CD4-positive, alpha-beta T cell treated with Interleukin-4 for 1 hour (primary cell): Measurements from ENCODE around the gene FHIT.

Source experiments
- DNase-seq, 2 donors: peaks; one replicate each; pipeline ENCODE4 v3.0.0-alpha.2; 2020 to 2022

Gene FHIT

DNA sequence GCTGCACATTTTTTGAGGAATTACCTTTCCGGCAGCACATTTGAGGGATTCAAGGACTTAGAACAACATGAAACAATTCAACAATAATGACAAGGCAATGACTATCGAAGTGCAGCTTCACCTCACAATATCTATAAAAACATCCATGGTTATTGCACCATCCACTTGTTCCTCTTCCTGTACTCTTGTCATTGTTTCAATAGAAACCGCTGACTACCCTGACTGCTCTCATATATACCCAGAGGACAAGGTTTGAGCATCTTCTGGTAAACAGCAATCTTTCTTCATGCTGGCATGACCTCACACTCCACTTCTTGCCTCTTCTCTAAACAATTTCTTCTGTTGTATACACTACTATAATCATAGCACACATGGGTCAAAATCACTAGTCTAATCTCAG lies 864.9 kb downstream of the FHIT start:
- DNase-seq, result no peak

DNA sequence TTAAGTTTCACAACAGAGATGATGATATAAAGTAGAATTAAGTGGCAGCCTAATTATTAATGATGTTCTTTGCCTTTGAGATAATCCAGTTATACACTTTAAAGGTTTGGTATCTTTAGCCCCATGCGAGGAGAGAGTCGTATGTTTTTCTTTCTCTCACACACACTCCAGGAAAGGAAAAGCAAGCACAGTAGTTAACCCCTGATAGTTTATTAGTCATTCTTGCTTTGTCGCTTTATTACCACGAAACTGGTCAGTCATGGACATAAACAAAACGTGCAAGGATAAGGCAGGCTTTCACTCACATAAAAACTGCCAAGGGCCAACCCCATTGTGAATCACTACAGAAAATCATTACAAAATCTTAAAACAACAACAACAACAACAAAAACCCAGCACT lies 866.9 kb downstream of the FHIT start:
- no peak for DNase-seq

DNA sequence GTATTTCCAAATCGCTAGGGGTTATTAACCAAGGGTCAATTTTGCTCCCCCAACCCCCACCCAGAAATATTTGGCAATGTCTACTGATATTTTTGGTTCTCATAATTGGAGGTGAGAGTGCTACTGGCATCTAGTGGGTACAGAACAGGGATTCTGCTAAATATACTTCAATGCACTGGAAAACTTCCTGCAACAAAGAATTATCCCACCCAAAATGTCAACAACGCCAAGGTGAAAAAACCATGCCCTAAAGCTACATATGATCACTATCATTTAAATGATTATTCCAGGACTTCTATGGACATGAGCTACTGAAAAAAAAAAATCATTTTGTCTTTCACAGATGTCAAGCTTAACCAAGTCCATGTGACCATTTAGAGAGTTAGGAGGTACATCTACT lies 867.9 kb downstream of the FHIT start:
- no peak for DNase-seq

DNA sequence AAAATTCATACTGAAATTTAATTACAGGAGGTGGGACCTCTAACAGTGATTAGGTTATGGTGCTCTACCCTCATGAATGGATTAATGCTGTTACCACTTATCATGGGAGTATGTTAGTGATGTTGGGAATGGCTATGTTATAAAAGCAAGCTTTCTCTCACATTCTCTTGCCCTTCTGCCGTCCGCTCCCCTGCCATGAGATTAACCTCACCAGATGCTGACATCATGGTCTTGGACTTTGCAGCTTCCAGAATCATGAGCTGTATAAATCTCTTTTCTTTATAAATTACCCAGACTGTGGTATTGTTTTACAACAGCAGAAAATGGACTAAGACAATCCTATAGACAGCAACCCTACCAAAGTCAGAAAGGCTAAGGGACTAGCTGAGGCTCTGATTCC lies 884.8 kb downstream of the FHIT start:
- no peak for DNase-seq

DNA sequence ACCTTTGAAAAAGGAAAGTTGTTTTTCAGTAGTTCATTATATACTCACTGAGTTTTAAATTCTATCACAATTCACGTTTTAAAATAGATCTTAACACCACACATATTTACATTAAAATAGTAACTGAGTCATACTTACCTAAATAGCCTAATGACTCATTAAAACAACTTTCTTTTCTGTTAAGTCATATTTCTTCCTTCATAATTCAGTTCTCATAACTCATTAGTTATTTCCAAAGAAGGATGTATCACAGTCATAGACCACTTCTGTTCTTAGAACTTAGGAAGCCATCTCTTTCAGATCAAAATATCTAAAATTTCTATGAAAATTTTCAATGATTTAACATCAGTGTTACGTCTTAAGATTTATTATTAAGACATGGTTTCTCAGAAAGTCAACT lies 885.9 kb downstream of the FHIT start:
- DNase-seq, result no peak

DNA sequence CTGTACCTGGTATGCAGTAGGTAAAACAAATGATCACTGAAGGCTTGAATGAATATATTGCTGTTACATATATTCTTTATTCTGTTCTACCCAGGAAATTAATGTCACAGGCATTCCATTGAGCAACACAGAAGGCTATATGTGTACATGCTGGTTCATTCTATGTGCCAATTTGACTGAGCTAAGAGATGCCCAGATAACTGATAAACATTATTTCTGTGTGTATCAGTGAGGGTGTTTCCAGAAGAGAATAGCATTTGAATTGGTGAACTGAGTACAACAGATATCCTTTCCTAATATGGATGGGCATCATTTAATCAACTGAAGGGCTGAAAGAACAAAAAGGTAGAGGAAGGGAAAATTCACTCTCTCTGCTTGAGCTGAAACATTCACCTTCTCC lies 886.8 kb downstream of the FHIT start:
- no peak for DNase-seq

DNA sequence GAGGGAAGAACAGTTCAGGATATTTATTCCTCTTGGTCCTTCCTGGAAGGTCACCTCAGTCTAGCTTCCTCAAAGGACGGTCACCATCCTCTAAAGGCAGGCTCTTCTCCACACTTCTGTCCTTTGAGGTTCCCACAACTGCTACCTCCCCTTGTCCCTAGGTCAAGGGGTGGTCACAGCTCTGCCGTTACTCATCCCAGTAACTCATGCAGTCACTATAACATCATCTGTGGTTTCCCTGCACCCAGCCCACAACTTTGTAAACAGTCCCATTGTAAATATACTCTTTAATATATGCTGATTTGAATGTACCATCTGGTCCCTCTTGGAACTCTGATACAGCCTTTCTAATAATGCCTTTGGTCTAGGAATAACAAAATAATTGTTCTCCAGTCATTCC lies 887.4 kb downstream of the FHIT start:
- DNase-seq, result no peak

DNA sequence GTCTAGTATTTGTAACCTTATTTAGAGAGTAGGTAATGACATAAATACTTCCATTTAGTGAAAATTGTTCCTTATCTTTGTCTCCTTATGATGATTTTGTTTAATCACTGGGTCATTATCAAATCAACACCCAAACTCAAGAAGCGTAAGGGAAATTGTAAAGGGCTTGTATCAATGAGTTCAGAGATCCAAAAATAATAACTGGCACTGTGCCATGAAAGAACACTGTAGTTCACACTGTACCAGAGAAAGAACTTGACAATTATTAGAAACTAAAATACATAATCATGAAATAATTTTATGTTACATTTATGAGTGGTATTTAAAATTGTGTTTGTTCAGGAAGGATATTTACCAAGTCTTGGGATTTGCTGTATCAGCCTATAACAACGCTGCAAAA lies 895.4 kb downstream of the FHIT start:
- DNase-seq, result no peak

DNA sequence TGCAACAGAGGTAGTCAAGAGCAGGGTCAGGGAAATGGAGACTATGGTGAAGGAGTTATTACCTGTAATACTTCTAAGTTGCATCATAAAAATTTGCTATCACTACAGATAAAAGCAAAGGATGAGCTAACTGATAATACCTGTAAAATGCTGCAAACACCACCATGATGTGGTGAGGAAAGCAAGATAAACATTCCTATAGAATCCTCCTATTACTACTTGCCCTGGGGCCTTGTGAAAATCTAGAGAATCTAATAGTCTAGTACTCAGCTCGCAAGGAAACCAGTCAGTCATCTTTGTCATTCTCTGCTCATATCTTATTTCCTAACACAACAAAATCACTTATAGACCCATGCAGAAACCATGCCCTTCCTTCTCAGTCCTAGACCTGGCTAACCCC lies 899.8 kb downstream of the FHIT start:
- no peak for DNase-seq

DNA sequence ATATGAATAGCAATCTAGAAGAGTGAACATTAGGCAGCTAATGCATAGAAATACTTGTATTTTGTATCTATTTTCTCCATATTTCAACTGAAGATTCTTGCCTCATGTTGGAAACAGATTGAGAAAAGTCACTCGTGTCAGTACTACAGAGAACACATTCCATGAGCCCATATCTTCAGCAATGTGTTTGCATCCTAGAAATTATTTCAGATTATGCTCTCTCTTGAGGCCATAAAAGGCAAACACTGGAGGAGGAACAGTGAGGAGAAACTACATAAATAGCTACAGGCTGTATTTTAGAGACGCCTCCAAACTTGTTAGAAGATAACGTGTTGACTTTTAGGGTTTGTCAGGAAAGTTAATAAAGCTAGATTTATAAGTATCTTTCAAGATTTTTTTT lies 906.9 kb downstream of the FHIT start:
- no peak for DNase-seq

DNA sequence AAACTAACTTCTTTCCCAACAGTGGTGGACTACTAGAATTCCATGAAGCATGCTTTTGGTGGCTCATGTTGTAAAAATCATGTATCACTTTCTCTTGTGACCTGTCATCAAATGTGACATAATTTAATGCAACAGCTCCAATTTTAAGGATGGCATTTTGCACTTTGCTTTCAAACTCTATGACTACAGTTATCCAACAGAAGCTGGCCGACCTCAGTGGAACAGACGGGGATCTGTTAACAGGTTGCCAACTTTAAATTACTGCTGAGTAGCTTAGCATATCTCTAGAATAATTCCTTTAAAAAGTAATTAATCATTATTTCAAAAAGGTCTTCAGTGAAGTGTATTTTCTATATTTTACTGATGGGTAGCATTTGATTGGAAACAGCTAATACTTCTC lies 907.4 kb downstream of the FHIT start:
- DNase-seq, result no peak

DNA sequence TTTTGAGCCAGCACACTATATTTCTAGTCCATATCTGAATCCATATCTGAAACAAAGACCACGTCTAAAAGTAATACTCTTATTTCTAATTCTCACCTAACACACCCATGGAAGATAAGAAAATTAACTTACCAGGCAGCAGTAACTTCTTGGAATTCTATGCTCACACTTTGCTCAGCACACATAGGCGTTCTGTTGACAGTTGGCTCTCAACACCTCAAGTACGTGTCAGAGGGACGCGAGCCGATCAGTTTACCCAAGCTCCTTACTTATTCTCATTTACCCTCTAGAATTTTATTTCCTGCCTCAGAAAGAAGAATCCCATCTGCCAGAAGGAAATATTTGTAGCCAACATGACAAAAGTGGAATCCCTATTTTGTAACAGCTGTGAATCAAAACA lies 911.9 kb downstream of the FHIT start:
- no peak for DNase-seq

DNA sequence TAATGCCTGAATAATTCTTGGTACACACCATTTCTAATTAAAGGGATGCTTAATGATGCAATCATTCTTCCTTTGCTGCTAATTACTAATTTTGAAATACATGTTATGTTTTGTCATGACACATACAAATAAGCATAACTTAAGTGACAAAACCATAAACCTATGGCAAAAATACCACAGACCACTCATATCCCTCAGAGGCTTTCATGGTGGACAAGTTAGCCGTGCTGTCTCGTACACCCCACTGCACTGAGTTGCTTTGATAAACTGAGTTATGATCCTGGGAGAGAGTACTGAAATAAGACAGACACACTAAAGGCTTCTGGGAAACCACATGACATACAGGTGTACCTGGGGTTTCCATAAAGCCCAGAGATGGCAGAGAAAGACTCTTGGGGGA lies 913.8 kb downstream of the FHIT start:
- DNase-seq, result no peak

DNA sequence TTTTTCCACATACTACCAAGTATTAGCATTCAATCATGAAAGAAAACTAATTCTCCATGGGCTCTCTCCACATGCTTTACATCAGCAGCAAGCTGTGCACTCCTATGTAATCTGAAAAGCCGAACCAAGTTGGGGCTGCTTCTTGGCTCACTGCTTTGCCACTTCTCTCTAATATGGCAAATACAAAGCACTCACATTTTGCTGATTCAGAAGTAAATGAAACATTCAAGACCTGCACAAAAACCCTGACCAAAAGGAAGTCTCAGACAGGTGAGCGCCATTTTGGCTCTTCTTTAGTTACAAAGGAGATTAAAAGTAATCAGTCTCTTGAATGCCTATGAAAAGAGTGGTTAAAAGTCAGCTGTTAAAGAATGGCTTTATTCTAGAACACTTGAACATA lies 915.2 kb downstream of the FHIT start:
- DNase-seq, result no peak

DNA sequence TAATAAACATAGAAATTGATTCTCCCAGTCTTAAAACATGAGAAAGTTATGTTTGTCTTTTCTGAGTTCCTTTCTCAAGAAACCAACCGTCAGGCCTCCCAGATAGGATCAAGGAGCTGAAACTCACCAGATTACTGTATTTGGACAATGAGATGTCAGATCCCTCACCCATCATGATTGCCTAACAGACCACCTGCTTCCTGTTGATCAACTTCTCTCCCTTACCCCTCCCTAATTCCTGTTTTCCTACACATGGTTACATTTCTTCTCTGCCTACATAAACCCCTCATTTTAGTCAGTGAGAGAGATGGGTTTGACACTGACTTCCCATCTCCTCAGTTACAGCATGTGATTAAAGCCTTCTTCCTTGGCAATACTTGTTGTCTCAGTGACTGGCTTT lies 917.5 kb downstream of the FHIT start:
- DNase-seq, result no peak

DNA sequence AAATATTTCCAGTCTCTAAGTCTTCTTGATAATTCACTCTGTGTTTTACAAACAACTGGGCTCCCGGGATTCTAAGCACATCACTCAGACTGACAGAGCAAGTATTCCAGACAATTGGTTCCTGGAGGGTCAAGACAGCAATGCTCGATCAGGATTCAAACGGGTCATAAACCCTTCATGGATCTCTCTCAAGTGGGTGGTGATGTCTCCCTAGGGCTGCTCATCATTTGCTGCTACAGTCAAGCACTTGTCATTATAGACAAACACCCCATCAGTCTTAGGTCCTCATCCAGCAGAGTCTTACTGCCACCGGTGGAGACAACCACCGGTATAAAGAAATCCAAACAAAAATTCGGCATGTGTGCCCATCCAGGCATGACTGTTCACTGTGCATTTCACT lies 921.1 kb downstream of the FHIT start:
- no peak for DNase-seq

DNA sequence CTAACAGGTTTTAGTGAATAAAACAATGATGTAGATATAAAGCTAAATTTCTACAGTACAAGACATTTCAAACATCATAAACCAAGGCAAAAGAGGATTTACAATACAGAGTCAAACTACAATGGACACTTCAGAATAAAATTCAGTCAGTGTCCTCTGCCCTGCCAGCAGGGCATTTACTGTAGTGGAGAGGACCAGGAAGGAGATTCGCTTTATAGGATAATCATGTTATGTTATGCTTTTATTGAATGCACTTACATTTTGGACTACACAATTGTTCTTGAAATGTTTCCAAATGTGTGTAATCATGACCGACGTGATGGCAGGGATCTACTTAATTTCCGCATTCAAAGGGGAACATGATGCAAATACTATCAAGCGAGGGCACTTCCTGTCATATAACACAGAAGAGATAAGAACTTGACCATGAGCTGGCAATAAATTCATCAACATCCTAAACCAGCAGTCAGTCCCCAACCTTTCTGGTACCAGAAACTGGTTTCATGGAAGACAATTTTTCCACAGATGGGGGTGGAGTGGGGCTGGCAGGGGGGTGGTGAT lies 925.6 kb downstream of the FHIT start:
- DNase-seq, result no peak

DNA sequence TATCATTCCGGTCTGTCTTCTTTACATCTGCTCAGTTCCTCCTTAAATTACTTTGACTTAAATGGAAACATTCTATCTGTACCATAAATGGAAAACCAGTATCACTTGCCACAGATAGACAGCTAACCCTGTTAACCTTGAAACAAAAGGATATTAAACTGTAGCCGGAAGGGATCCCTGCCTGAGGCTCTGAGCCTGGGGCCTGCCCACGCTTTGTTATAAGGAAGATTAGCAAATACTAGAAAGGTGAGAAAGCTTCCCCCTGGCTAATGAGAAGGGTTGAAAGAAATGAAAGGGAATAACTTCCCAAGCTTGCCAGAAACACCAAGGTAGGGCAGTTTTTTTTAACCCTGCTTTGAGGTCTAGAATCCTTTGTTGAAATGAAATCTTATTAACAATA lies 927.6 kb downstream of the FHIT start:
- DNase-seq, result no peak

DNA sequence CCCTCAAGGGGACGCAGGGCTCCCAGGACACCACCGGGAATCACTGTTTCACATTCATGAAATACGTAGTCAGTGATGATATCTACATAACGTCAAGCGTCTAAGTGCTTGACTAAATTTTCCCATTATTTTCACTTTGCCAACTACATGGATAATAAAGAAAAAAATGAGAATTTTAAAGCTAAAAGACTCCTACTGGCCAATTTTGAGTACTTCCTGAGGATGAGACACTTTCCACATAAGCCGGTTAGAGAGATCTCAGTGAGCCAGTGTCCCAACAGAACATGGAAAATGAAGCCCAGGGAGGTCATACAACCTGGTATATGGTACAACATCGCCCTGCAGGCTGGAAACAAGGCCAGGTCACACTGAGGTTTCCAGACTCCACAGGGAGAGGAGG lies 928.1 kb downstream of the FHIT start:
- no peak for DNase-seq

DNA sequence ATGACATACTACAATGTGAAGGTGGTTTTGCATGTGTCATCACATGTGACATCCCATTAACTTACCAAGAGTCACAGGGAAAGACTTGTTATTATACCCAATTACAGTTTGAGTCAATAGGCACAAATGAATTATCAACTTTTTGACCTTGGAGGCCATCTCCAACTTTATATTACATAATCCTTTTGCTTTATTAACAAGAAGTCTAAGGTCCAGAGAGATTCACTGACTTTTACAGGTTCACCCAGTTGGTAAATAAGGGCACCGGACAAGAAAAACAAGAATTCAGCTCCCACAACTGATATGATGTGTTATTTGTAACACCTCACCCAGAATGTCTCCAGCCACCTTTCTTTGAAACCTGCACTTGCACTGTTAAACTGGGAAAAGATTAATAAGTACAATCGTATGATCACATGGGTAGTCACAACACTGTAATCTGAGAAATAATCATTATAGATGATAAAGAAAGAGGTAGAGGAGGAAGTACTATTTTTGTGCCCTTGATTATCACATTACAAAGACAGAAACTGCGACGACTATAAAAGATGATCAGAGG lies 928.9 kb downstream of the FHIT start:
- DNase-seq, result no peak

DNA sequence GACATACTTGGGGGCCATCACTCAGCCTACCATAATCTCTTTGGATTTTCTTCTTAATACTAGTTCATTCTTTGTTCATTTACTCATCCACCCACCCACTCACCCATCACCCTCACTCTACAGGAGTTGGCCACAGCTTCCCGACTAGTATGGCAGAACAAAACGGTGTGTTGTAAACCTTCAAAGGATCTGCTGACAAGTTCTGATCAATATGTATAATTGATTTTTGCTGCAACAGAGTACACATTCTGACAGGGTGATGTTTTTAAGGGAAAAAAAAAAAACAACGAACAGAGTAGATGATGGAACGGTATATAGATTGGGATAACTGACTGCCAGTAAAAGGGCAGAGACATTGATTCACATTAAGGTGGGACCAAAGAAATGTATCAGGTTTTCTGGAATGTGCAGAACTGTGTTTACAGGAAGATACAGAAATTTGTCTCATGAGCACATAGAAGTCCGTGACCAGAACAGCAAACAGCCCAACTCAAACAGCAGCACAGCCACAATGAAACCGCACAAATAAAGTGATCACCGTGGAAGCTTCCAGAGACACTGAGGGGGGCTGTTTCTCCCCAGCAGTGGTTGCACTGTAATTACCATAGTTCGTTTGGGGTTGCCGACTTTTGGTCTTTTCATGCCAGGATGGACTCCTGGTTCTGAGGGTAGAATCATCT lies 931.9 kb downstream of the FHIT start:
- DNase-seq, result no peak

DNA sequence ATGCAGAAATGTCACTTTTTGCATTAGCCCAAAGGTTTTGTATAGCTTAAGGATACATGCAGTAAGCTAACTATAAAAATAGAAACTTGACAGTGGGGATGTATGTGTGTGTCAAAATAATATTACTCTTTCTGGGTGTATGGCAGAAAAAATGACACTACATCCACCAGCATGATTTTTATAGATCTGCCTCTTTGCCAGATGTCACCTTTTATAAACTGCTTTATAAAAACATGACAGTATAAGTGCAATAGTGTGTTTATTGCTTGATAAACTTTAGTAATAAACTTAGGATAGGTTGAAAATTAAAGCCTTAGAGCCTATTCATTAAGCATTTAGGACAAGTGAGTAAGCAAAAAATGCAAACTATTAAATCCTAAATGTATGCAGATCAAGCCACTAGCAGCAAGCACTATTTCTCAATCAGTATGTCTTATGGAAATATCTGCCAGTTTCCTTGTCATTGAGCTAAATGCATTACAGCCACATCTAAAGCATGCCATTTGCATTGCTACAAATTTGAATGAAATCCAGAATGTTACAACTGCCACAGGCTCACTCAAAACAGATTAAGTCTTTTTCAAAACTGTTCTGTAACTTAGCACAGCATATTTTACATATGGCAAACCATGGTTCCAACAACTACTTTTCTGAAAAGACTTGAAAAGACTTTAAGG lies 935.0 kb downstream of the FHIT start:
- no peak for DNase-seq

DNA sequence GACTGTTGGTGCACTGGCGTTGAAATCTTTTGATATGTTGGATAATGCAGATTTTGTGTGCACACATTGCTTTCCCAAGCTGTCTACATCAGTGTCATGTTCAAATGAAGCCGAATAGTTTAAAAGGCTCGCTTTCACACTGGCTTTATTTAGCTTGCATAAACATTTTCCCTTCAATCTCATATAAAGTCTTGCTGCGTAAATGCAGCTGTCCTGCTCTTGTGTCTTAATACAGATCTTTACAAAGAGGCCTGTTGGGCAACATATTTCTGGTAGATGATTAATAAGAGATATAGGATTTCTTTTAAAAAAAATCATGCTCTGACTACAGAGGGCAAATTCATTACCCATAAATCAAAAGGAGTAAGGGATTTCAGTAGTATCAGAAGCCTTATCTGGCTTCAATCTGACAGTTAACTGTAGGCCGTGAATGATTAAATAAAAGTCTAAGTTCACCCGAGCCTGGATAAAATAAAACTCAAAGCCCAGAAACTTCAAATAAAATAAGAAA lies 937.2 kb downstream of the FHIT start:
- no peak for DNase-seq

DNA sequence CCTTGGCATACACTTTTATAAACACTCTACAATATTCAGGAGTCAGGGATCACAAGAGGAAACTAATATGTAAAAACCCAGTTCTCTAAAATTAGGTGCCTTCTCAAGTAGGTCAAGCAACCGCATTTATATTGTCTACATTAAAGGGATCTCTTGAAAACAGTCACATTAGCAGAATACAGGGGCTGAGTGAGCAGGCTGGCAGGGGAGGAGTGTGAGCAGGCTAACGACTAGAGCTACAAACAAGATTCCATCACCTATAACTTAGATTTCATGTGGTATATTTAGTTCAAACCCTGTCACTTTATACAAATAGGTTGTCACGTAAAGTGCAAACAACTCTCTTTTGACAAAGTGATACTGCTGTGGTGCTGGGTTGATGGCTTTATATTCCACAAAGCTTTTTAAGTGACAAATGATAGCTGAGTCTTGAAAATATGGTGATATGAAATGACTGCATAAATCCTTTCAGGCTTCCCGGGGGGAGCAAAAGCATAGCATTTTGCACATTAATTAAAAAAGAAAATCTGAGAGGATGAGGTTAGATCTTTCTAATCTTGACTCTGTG lies 937.9 kb downstream of the FHIT start:
- no peak for DNase-seq
